A673 (cell line): ENCODE data around the gene HMGA1. TPM values are rescaled to one million over a fixed set of nuclear protein-coding genes. Genes with fewer than 3 reads are reported as not detected.

ENCODE experiments used
- BruUV-seq: library from RNA; stranded (reverse); fragments of 400-500 nt; replicated peaks from 2 replicates; lab custom pipeline; 2021; lab: Mats Ljungman, UMichigan
- CTCF ChIA-PET: fragments of 300-600 bp; sonication (Branson Sonifier 250); formaldehyde crosslinking; loops from one replicate; lab custom pipeline; 2022; ENCODE audit warnings: antibody characterized with exemption; lab: Charles Lee
- POLR2A ChIA-PET: fragments of 300-600 bp; sonication (Branson Sonifier 250); formaldehyde crosslinking; loops from one replicate; lab custom pipeline; 2022; ENCODE audit warnings: antibody characterized with exemption; ENCODE audit not compliant: low non-redundant PET; lab: Charles Lee
- DNase-seq: peaks from one replicate; pipeline ENCODE4 v3.0.0-alpha.2; 2015; ENCODE audit warnings: low spot score
- H3K27ac ChIP-seq: fragments of 200-600 bp; sonication (generic); 2 replicates; pipeline ENCODE4 v1.5.1; 2016; ENCODE audit warnings: mixed run types, low read depth, mild to moderate bottlenecking, mixed read lengths, antibody characterized with exemption, low read length; ENCODE audit not compliant: poor library complexity, severe bottlenecking
- H3K27me3 ChIP-seq: fragments of 200-600 bp; sonication (generic); replicated peaks from 2 replicates; pipeline ENCODE4 v1.6.1; 2017; ENCODE audit warnings: mixed run types, low read depth, mild to moderate bottlenecking, mixed read lengths, antibody characterized with exemption, low read length; ENCODE audit not compliant: insufficient read depth, poor library complexity
- H3K36me3 ChIP-seq: fragments of 200-600 bp; sonication (generic); 2 replicates; pipeline ENCODE4 v1.6.1; 2016; ENCODE audit warnings: mixed run types, mild to moderate bottlenecking, mixed read lengths, antibody characterized with exemption, low read length; ENCODE audit not compliant: insufficient read depth, poor library complexity, severe bottlenecking
- H3K4me1 ChIP-seq: fragments of 200-600 bp; sonication (generic); 2 replicates; pipeline ENCODE4 v1.6.1; 2017; ENCODE audit warnings: mixed run types, mild to moderate bottlenecking, mixed read lengths, antibody characterized with exemption, low read length; ENCODE audit not compliant: insufficient read depth, poor library complexity, severe bottlenecking
- H3K4me3 ChIP-seq: fragments of 200-600 bp; sonication (generic); 2 replicates; pipeline ENCODE4 v1.5.1; 2016; ENCODE audit warnings: low read depth, mixed run types, mild to moderate bottlenecking, mixed read lengths, low read length; ENCODE audit not compliant: poor library complexity, severe bottlenecking
- H3K9me3 ChIP-seq: fragments of 200-600 bp; sonication (generic); 2 replicates; pipeline ENCODE4 v1.6.1; 2016; ENCODE audit warnings: mixed run types, low read depth, mild to moderate bottlenecking, mixed read lengths, antibody characterized with exemption, low read length; ENCODE audit not compliant: poor library complexity, severe bottlenecking
- CTCF ChIP-seq: fragments of 300-800, 200-600 bp; sonication (generic); conservative IDR thresholded peaks from 2 replicates; pipeline ENCODE4 v1.5.1; 2017; ENCODE audit warnings: low read depth, mild to moderate bottlenecking, antibody characterized with exemption, low read length, moderate library complexity, mixed read lengths
- EZH2 ChIP-seq: fragments of 200-600 bp; sonication (generic); IDR thresholded peaks from 2 replicates; pipeline ENCODE4 v1.6.1; 2017; ENCODE audit warnings: borderline replicate concordance, low read depth, mild to moderate bottlenecking, mixed read lengths, antibody characterized with exemption, low read length; ENCODE audit not compliant: poor library complexity, severe bottlenecking
- intact Hi-C: fragments of 100-400 bp; cut with micrococcal nuclease; formaldehyde crosslinking; loops from one replicate; pipeline ENCODE4 v1.10.0; 2022; ENCODE audit not compliant: unreplicated experiment
- total RNA-seq: library from RNA; stranded (reverse); gene quantifications from 2 replicates; pipeline ENCODE4 v1.2.3, GENCODE V29; 2021

HMGA1 gene
- total RNA-seq, 1 experiment from 2014 or later, result 248 TPM

- no peak for TF ChIP-seq CTCF
- no peak for TF ChIP-seq EZH2
- Histone ChIP-seq H3K27me3 (no peaks in the 10 kb centered on the region), H3K36me3 (no peaks in the 10 kb centered on the region), H3K9me3 (no peaks in the 10 kb centered on the region), H3K4me3 (no peak overlapping the region), H3K4me1 (no peaks in the 10 kb centered on the region), H3K27ac (no peak overlapping the region)
- DNase-seq, result no peak
- POLR2A ChIA-PET, result no interaction called here
- no TSS peak for BruUV-seq
- intact Hi-C loops, result no loop called here
- CTCF ChIA-PET, result no interaction called here
These were observed 36.7 kb downstream of the HMGA1 start for GRCh38 chr6:34273242-34273805.

GRCh38 chr6:34274129-34274528 is 37.5 kb downstream of the HMGA1 start:
- no peak for DNase-seq
- ChIA-PET CTCF (interaction anchor here (0.7 kb wide), 1 partner anchor 530 kb away, joined by 7 read pairs; no protein-coding TSS in a partner anchor), POLR2A (no interaction called here)
- intact Hi-C loops, result no loop called here
- Histone ChIP-seq H3K27ac (no peak overlapping the region), H3K4me1 (no peaks in the 10 kb centered on the region), H3K4me3 (no peak overlapping the region), H3K9me3 (no peaks in the 10 kb centered on the region), H3K36me3 (no peaks in the 10 kb centered on the region), H3K27me3 (no peaks in the 10 kb centered on the region)
- no TSS peak for BruUV-seq
- TF ChIP-seq CTCF, result no peak
- no peak for TF ChIP-seq EZH2

GRCh38 chr6:34275128-34275804 is 38.6 kb downstream of the HMGA1 start:
- no peak overlapping the region for H3K4me3 ChIP-seq
- intact Hi-C loops, result no loop called here
- no peak for DNase-seq
- BruUV-seq, result no TSS peak
- ChIA-PET POLR2A (interaction anchor here (0.7 kb wide), 1 partner anchor 26 kb away, joined by 11 read pairs; no protein-coding TSS in a partner anchor), CTCF (no interaction called here)
- H3K4me1 ChIP-seq, result no peaks in the 10 kb centered on the region
- H3K27me3 ChIP-seq, result no peaks in the 10 kb centered on the region
- TF ChIP-seq CTCF (no peak), EZH2 (no peak)
- H3K27ac ChIP-seq, result no peak overlapping the region
- H3K9me3 ChIP-seq, result no peaks in the 10 kb centered on the region
- no peaks in the 10 kb centered on the region for H3K36me3 ChIP-seq
